IPS-15b (cell line): ENCODE measurements around the gene MAP2K5.

Experiments
- H3K27me3 ChIP-seq: one replicate; pipeline ENCODE4 v1.6.1; 2013; ENCODE audit warnings: low read length; ENCODE audit not compliant: control insufficient read depth, insufficient read depth
- H3K36me3 ChIP-seq: one replicate; pipeline ENCODE4 v1.6.1; 2013; ENCODE audit warnings: low read length; ENCODE audit not compliant: control insufficient read depth, insufficient read depth
- H3K4me1 ChIP-seq: one replicate; pipeline ENCODE4 v1.6.1; 2013; ENCODE audit warnings: mild to moderate bottlenecking, low read length; ENCODE audit not compliant: control insufficient read depth, insufficient read depth
- H3K4me3 ChIP-seq: one replicate; pipeline ENCODE4 v1.5.1; 2013; ENCODE audit warnings: low read depth, low read length
- H3K9ac ChIP-seq: one replicate; pipeline ENCODE4 v1.6.1; 2013; ENCODE audit warnings: low read depth, mild to moderate bottlenecking, low read length
- H3K9me3 ChIP-seq: one replicate; pipeline ENCODE4 v1.6.1; 2013; ENCODE audit warnings: mild to moderate bottlenecking, low read length; ENCODE audit not compliant: control insufficient read depth, insufficient read depth

The MAP2K5 gene

GRCh38 chr15:67838789-67839332 lies 296.4 kb downstream of the MAP2K5 start:
- H3K4me3 ChIP-seq = peak overlapping the region; percentile 93
- peaks cover 53% of the 10 kb centered on the region for H3K27me3 ChIP-seq
- no peak overlapping the region for H3K9ac ChIP-seq
- peaks cover 18% of the 10 kb centered on the region for H3K4me1 ChIP-seq
- no peaks in the 10 kb centered on the region for H3K9me3 ChIP-seq
- no peaks in the 10 kb centered on the region for H3K36me3 ChIP-seq

GRCh38 chr15:67839499-67839928 lies 297.0 kb downstream of the MAP2K5 start:
- H3K4me1 ChIP-seq = peaks cover 22% of the 10 kb centered on the region
- peaks cover 47% of the 10 kb centered on the region for H3K27me3 ChIP-seq

GRCh38 chr15:67839929-67840748 lies 297.6 kb downstream of the MAP2K5 start, which contains the start of gene RNU6-1:
RNU6-1 (minus strand) TSS chr15:67840045.
- H3K4me3 ChIP-seq = peak within 1 kb of the TSS; percentile 93
- H3K4me1 ChIP-seq = peaks cover 22% of the 10 kb centered on the region
- H3K36me3 ChIP-seq = no peaks in the 10 kb centered on the region
- H3K9ac ChIP-seq = peak within 1 kb of the TSS; percentile 91
- peaks cover 41% of the 10 kb centered on the region for H3K27me3 ChIP-seq
- H3K9me3 ChIP-seq = no peaks in the 10 kb centered on the region

More at GRCh38 chr15:67839499-67839928, 297.0 kb downstream of the MAP2K5 start:
- Histone ChIP-seq H3K9me3 (no peaks in the 10 kb centered on the region), H3K36me3 (no peaks in the 10 kb centered on the region), H3K4me3 (peak overlapping the region; percentile 93), H3K9ac (no peak overlapping the region)

GRCh38 chr15:67840749-67841512 lies 298.4 kb downstream of the MAP2K5 start:
- Histone ChIP-seq H3K9ac (peak overlapping the region; percentile 91), H3K9me3 (no peaks in the 10 kb centered on the region), H3K4me3 (peak overlapping the region; percentile 93), H3K4me1 (peaks cover 22% of the 10 kb centered on the region), H3K36me3 (no peaks in the 10 kb centered on the region), H3K27me3 (peaks cover 33% of the 10 kb centered on the region)

GRCh38 chr15:67841513-67841762 lies 298.9 kb downstream of the MAP2K5 start:
- H3K4me1 ChIP-seq = peaks cover 22% of the 10 kb centered on the region
- H3K36me3 ChIP-seq = no peaks in the 10 kb centered on the region
- H3K27me3 ChIP-seq = peaks cover 28% of the 10 kb centered on the region
- peak overlapping the region; percentile 93 for H3K4me3 ChIP-seq
- H3K9ac ChIP-seq = no peak overlapping the region
- H3K9me3 ChIP-seq = no peaks in the 10 kb centered on the region

- Histone ChIP-seq H3K4me3 (no peak overlapping the region), H3K4me1 (peaks cover 16% of the 10 kb centered on the region), H3K9me3 (no peaks in the 10 kb centered on the region), H3K36me3 (no peaks in the 10 kb centered on the region), H3K9ac (no peak overlapping the region), H3K27me3 (peaks cover 11% of the 10 kb centered on the region)
Observed at GRCh38 chr15:67843092-67843501, 300.6 kb downstream of the MAP2K5 start.

GRCh38 chr15:67843571-67844387 lies 301.3 kb downstream of the MAP2K5 start:
- Histone ChIP-seq H3K4me3 (no peak overlapping the region), H3K27me3 (peaks cover 5% of the 10 kb centered on the region), H3K4me1 (peaks cover 20% of the 10 kb centered on the region), H3K9me3 (no peaks in the 10 kb centered on the region), H3K9ac (no peak overlapping the region), H3K36me3 (no peaks in the 10 kb centered on the region)

GRCh38 chr15:67845974-67846373 lies 303.5 kb downstream of the MAP2K5 start:
- peaks cover 2% of the 10 kb centered on the region for H3K27me3 ChIP-seq
- peaks cover 20% of the 10 kb centered on the region for H3K4me1 ChIP-seq
- H3K36me3 ChIP-seq = no peaks in the 10 kb centered on the region
- H3K9ac ChIP-seq = no peak overlapping the region
- no peak overlapping the region for H3K4me3 ChIP-seq
- H3K9me3 ChIP-seq = no peaks in the 10 kb centered on the region

GRCh38 chr15:67849538-67849937 lies 307.0 kb downstream of the MAP2K5 start:
- H3K27me3 ChIP-seq = no peaks in the 10 kb centered on the region
- peaks cover 22% of the 10 kb centered on the region for H3K4me1 ChIP-seq
- H3K36me3 ChIP-seq = no peaks in the 10 kb centered on the region
- H3K9ac ChIP-seq = no peak overlapping the region
- H3K4me3 ChIP-seq = no peak overlapping the region
- H3K9me3 ChIP-seq = no peaks in the 10 kb centered on the region

- H3K4me1 ChIP-seq = peaks cover 22% of the 10 kb centered on the region
- H3K9me3 ChIP-seq = no peaks in the 10 kb centered on the region
- no peaks in the 10 kb centered on the region for H3K27me3 ChIP-seq
- H3K36me3 ChIP-seq = no peaks in the 10 kb centered on the region
- no peak overlapping the region for H3K4me3 ChIP-seq
- H3K9ac ChIP-seq = no peak overlapping the region
Observed at GRCh38 chr15:67850336-67850735, 307.8 kb downstream of the MAP2K5 start.

GRCh38 chr15:67850994-67851571 lies 308.6 kb downstream of the MAP2K5 start:
- Histone ChIP-seq H3K36me3 (no peaks in the 10 kb centered on the region), H3K9ac (no peak overlapping the region), H3K4me1 (peaks cover 24% of the 10 kb centered on the region), H3K4me3 (no peak overlapping the region), H3K27me3 (no peaks in the 10 kb centered on the region), H3K9me3 (no peaks in the 10 kb centered on the region)
